SU-DHL-6 (cell line): Measurements from ENCODE around the gene DLL1.

Experiments used
- EZH2phosphoT487 ChIP-seq: fragments of 200-600 bp; sonication (generic), shearing (Covaris generic); conservative IDR thresholded peaks from 2 replicates; pipeline ENCODE4 v1.6.1; 2018; ENCODE audit warnings: mild to moderate bottlenecking, antibody characterized with exemption, low read length, moderate library complexity, mixed read lengths
- TF ChIP-seq, protein P1 (sequence below): fragments of 200-600 bp; sonication (generic); IDR thresholded peaks from one replicate; pipeline ENCODE4 v1.5.1; 2017; ENCODE audit warnings: antibody characterized with exemption, mild to moderate bottlenecking, low read length, moderate library complexity; ENCODE audit not compliant: insufficient read depth, poor library complexity, severe bottlenecking

DNA sequence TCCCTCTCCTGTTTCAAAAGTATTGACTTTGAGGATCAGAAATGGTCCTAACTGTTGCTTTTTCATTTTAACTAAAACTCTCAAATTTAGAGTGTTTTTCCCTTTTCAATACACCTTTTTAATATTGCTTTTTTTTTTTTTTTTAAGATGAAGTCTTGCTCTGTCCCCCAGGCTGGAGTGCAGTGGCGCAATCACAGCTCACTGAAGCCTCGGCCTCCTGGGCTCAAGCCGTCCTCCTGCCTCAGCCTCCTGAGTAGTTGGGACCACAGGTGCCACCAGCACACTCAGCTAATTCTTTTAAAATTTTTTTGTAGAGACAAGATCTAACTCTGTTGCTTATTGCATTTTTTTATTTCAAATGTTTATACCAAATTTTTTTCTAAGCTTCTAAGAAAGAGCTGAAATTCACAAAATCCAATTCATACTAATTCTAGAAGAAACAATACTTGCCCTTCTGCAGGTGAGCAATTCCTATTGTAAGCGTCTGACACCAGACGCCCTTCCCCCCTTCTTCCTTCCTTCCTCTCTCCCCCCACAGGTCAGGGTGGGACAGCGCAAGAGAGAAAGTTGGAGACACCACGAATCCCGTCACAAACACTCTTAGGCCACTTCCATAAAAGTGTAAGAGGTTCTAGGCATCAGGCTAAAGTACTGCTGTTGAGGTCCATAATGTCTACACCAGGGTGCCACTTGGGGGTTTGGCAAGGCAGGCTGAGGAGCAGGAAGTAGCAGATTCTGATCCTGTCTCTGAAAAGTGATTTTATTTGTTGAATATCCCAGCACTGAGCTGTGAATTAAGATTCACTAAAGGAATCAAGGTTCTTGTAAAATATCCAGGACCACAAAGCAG, 12.8 kb downstream of the DLL1 start:
- TF ChIP-seq, protein P1, sequence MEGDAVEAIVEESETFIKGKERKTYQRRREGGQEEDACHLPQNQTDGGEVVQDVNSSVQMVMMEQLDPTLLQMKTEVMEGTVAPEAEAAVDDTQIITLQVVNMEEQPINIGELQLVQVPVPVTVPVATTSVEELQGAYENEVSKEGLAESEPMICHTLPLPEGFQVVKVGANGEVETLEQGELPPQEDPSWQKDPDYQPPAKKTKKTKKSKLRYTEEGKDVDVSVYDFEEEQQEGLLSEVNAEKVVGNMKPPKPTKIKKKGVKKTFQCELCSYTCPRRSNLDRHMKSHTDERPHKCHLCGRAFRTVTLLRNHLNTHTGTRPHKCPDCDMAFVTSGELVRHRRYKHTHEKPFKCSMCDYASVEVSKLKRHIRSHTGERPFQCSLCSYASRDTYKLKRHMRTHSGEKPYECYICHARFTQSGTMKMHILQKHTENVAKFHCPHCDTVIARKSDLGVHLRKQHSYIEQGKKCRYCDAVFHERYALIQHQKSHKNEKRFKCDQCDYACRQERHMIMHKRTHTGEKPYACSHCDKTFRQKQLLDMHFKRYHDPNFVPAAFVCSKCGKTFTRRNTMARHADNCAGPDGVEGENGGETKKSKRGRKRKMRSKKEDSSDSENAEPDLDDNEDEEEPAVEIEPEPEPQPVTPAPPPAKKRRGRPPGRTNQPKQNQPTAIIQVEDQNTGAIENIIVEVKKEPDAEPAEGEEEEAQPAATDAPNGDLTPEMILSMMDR, result no peak
- no peak for TF ChIP-seq EZH2phosphoT487
